Measurements from ENCODE around the gene DNTTIP2.

DNA sequence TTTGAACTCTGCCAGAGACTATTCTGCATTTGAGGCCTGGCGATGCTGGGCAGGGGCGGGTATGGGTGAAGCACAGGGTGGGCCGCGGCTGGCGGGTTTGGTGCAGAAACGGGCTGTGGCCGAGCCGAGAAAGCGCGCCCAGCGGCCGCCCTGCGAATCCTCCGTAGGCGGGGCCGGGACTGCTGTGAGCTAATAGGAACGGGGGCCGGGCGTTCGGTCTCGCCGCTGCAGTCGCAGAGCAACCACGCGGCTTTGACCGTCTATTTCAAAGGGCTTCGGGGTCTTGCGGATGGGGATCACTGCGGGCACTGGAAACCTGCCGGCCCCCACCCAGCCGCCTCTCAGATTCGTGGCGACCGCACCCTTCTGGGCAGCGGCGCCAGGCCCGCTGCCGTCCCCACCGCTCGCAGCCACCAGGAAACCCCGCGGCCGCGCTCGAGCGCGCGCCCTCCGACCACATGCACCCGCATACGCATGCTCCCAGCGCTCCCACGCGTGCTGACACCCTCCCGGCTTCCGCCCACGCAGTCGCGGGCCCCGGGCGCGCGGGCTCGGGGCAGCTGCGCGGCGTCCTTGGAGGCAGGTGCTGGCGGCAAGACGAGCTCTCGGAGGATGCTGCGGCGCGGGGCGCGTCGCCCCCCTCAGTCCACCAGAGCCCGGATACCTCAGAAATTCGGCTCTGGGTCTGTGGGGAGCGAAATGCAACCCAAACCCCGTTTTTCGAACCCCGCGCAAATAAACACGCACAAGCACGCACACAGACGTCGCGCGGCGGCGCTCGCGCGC is 32.6 kb downstream of the DNTTIP2 start:
- TF ChIP-seq RAD21 (IDR thresholded peaks at IDR 0.05; ENCODE audit: low read length) = no peak; the same call in 1 of the 2 replicates
- TF ChIP-seq, protein P1, sequence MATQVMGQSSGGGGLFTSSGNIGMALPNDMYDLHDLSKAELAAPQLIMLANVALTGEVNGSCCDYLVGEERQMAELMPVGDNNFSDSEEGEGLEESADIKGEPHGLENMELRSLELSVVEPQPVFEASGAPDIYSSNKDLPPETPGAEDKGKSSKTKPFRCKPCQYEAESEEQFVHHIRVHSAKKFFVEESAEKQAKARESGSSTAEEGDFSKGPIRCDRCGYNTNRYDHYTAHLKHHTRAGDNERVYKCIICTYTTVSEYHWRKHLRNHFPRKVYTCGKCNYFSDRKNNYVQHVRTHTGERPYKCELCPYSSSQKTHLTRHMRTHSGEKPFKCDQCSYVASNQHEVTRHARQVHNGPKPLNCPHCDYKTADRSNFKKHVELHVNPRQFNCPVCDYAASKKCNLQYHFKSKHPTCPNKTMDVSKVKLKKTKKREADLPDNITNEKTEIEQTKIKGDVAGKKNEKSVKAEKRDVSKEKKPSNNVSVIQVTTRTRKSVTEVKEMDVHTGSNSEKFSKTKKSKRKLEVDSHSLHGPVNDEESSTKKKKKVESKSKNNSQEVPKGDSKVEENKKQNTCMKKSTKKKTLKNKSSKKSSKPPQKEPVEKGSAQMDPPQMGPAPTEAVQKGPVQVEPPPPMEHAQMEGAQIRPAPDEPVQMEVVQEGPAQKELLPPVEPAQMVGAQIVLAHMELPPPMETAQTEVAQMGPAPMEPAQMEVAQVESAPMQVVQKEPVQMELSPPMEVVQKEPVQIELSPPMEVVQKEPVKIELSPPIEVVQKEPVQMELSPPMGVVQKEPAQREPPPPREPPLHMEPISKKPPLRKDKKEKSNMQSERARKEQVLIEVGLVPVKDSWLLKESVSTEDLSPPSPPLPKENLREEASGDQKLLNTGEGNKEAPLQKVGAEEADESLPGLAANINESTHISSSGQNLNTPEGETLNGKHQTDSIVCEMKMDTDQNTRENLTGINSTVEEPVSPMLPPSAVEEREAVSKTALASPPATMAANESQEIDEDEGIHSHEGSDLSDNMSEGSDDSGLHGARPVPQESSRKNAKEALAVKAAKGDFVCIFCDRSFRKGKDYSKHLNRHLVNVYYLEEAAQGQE (IDR thresholded peaks at IDR 0.05; ENCODE audit: low read depth, low read length) = 0 out of 2 replicates have a peak, but pooled peaks have one; percentile 7
- TF ChIP-seq, protein P2, sequence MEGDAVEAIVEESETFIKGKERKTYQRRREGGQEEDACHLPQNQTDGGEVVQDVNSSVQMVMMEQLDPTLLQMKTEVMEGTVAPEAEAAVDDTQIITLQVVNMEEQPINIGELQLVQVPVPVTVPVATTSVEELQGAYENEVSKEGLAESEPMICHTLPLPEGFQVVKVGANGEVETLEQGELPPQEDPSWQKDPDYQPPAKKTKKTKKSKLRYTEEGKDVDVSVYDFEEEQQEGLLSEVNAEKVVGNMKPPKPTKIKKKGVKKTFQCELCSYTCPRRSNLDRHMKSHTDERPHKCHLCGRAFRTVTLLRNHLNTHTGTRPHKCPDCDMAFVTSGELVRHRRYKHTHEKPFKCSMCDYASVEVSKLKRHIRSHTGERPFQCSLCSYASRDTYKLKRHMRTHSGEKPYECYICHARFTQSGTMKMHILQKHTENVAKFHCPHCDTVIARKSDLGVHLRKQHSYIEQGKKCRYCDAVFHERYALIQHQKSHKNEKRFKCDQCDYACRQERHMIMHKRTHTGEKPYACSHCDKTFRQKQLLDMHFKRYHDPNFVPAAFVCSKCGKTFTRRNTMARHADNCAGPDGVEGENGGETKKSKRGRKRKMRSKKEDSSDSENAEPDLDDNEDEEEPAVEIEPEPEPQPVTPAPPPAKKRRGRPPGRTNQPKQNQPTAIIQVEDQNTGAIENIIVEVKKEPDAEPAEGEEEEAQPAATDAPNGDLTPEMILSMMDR (IDR thresholded peaks at IDR 0.05) = peak; percentile 39

Measured in SK-N-SH (cell line).